ENCODE results near the gene CAPN13.
"Not testable (repeated sequence)": the region's sequence is repeated elsewhere in the genome, so short reads cannot be mapped to it uniquely, and the experiment has no call there.

The CAPN13 gene

DNA sequence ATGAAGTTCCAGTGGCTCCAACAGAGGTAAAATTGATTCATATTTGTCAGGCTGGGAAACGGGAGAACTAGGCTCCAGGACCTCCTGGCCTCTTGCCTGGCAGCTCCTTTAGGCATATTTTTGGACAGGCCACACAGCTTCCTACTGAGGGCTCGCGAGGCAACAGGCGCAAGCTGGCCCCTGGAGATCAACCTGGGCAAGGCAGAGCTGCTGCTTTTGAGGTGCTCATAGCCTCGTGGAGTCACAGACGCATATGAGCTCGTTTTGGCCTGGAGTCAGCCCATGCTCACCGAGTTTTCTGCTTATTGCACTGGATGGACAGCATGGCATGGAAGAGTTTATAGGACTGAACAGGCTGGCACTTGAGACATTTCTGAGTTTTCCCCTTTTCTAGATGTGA, 97.7 kb downstream of the CAPN13 start:
- H3K27me3 Mint-ChIP-seq: no peaks in the 10 kb centered on the region
- ATAC-seq: no peak
- H3K4me3 Mint-ChIP-seq: no peak overlapping the region
- no peaks in the 10 kb centered on the region for H3K9me3 Mint-ChIP-seq
- H3K27ac Mint-ChIP-seq: no peak overlapping the region
- peaks cover 10% of the 10 kb centered on the region for H3K4me1 Mint-ChIP-seq
- DNase-seq: no peak

DNA sequence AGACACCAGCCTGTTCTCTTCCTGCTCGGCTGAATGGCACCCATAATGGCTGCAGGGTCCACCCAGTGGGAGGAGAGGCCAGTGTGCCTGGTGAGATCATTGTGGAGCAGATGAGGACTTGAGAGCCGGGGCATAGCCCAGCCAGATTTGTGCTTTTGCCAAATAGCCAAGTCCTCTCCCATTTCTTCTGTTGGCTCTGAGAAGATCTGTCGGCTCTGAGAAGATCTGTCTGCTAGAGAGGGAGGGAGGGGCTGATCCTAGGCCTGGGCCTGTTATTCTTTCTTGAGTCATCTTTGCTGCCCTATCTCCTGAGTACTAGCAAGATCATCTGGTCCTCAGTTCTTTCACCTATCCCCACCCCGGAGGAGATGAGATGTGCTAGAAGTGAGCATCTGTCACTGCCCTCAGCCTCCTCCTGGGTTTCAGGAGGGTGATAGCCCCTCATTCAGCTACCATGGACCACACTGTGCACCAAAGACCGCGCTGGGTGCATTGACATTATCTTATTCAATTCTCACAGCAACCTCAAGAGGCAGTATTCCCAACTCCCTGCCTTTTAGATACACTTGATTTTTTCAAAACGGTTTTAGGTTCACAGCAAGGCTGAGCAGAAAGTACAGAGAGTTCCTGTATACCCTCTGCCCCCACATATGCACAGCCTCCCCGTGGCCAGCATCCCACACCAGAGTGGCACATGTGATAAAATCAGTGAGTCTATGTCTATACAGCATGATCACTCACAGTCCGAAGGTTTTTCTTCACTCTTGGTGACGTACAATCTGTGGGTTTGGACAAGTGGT, 98.6 kb downstream of the CAPN13 start:
- DNase-seq: no peak
- no peak overlapping the region for H3K27ac Mint-ChIP-seq
- peaks cover 7% of the 10 kb centered on the region for H3K4me1 Mint-ChIP-seq

DNA sequence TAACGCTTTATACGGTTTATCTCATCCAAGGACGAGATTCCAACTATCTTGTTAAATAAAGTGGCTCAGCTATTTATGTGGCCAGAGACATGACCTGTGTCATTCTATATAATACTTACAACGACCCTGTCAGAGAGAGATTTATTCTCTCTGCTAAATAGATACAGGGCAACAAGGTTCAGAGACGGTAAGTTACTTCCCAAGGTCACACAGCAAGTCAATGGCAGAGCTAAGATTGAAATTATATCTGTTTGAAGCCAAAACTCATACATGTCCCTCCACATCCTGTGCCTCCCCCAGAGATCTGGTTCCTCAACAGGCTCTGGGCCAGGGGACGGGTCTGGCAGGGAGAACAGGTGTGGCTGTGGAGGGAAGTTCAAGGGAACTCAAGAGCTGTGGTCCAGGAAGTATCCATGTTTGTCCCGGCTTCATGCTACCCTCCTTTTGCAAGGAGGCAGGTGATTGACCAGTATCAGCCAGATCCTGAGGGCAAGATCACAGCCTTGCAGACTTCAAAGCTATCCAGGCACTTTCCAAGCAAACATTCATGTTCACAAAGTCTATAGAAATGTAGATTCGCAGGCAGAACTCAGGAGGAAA, 99.8 kb downstream of the CAPN13 start:
- Mint-ChIP-seq H3K4me3 (no peak overlapping the region), H3K27ac (peak overlapping the region in 1 of 2 donors; percentile 63), H3K9me3 (peaks cover 11 to 17% of the 10 kb centered on the region in 2 donors), H3K4me1 (peaks cover 5% of the 10 kb centered on the region), H3K27me3 (no peaks in the 10 kb centered on the region)
- DNase-seq: no peak
- no peak for ATAC-seq

More for the DNA sequence above, 98.6 kb downstream of the CAPN13 start:
- Mint-ChIP-seq H3K27me3 (no peaks in the 10 kb centered on the region), H3K4me3 (no peak overlapping the region), H3K9me3 (peaks cover 0 to 4% of the 10 kb centered on the region in 2 donors)
- no peak for ATAC-seq

DNA sequence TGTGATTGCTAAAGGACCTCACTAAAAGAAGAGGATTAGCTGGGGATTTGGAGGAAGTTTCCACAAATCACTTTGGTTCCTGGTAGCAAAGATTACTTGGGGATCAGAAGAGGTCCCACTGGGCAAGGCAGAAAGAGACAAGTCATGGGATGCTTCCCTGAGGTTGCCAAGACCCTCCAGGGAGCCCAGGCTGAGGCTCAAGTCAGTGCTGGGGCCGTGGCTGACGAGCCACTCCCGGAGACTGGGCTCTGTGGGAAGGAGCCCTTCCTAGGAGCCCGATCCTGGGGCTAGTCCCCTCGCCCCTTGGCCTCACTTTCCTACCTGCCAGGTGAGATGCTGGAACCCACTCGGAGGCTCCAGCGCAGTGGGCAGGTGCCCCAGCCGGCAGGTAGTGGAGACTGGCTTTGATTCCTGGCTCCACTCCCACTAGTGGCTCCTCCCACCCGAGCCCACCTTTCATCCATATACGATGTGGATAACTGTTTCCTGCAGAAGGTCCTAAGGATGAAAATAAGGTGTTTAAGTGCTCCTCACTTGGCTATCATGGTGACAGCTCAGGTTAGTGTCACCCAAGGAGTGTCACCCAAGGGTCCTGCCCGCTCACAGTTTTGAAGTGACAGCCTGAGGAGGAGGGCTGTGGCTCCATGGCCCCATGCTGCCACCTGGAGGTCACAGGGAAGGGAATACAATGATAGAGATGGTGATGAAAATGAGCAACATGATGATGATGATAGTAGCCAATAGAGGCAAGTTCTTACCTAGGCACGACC, 100.5 kb downstream of the CAPN13 start:
- peak; percentile 85 for ATAC-seq
- H3K4me3 Mint-ChIP-seq: no peak overlapping the region

DNA sequence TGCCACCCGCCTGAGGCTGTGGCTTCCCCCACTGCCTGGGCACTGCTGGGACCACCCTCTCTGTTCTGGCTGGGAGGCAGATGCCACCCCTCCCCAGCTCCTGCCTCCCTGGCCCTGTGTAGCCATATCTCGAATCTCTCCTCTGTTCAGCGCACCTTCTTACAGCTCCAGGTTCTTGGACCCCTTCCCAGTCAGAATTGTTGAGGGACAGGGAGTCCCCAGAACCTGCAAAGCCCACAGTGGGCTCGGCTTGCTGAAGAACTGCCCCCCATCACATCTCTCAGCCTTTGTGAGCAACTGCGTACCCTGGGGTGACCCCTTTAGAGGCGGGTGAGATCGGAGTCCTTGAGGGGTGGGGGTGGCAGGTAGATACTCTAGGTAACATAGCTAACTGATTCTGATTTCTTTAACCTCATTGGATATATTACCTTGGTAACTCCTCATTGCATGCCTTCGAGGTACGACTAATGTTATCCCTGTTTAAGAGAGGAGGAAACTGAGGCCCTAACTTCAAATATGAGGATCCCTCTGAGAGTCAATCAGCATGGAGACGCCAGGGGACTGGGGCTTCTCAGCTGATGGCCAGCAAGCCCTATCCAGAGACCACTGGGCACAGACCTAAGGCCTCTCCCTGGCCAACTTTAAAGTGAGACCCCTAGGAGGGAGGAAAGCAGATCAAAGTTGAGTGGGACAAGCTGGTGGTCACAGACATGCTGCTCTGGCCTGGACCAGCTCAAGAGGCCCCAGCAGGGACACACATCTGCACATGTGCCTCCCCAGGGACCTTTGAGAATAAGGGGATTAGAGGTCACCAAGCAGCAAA, 101.3 kb downstream of the CAPN13 start:
- H3K4me3 Mint-ChIP-seq: no peak overlapping the region
- DNase-seq (no peak), ATAC-seq (no peak)
- H3K27me3 Mint-ChIP-seq: no peaks in the 10 kb centered on the region
- peaks cover 5% of the 10 kb centered on the region for H3K4me1 Mint-ChIP-seq
- H3K27ac Mint-ChIP-seq: no peak overlapping the region
- peaks cover 26 to 28% of the 10 kb centered on the region in 2 donors for H3K9me3 Mint-ChIP-seq

More for the DNA sequence above, 100.5 kb downstream of the CAPN13 start:
- Mint-ChIP-seq H3K9me3 (peaks cover 18 to 24% of the 10 kb centered on the region in 2 donors), H3K4me1 (peaks cover 5% of the 10 kb centered on the region), H3K27ac (peak overlapping the region in 1 of 2 donors; percentile 13), H3K27me3 (no peaks in the 10 kb centered on the region)
- peak; percentile 66 to 78 for DNase-seq

DNA sequence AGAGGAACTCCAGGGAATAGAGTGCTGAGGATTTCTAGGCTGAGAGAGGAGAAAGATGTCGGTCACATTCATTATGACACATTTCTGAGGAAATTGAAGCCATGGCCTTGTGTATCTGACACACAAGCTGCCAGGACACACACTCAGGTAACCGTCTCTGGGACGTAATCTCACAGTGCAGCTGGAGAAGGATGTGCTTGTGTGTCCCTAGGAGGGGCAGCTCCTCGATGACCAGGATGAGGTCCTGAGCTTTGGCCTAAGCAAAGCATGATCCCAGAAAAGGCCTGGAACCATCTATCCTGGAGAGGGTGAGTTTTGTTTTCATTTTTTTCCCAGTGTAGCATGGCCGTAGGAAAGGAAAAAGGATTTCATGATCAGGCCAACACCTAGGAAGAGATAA, 102.2 kb downstream of the CAPN13 start:
- peaks cover 5% of the 10 kb centered on the region for H3K4me1 Mint-ChIP-seq
- H3K27me3 Mint-ChIP-seq: no peaks in the 10 kb centered on the region
- DNase-seq (no peak), ATAC-seq (no peak)
- no peak overlapping the region for H3K4me3 Mint-ChIP-seq
- H3K9me3 Mint-ChIP-seq: peaks cover 28% of the 10 kb centered on the region in 2 donors
- no peak overlapping the region for H3K27ac Mint-ChIP-seq

DNA sequence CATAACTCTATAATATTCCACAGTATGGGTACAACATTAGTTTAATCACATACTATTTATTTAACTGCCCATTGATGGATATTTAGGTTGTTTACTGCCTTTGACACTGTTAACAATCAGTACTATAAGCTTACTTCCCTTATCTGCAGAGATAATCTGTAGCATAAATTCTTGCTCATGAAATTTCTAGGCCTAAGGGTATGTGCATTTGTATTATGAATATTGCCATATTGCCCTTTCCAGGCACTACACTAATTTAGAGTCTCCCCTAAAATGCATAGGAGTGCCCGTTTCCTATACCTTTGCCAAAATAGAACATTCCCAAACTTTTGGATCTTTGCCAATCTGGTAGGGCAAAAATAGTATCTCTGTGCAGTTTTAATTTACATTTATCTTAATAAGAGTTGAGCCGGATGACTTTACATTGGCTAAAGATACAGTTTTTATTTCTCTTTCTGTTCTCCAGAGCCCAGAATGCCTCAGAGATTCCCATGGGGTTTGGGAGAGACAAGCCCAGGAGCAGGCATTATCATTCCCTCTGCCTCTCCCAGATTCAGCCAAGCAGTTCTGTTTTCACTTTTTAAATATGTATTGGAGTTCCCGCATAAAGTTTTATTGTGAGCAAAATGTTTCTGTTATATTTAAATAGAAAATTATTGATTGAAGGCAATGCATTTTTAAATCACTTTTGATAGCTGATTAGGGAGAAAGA, 102.8 kb downstream of the CAPN13 start:
- peaks cover 5% of the 10 kb centered on the region for H3K4me1 Mint-ChIP-seq
- peaks cover 28% of the 10 kb centered on the region in 2 donors for H3K9me3 Mint-ChIP-seq
- H3K27ac Mint-ChIP-seq: no peak overlapping the region
- no peak for ATAC-seq
- no peak overlapping the region for H3K4me3 Mint-ChIP-seq
- H3K27me3 Mint-ChIP-seq: no peaks in the 10 kb centered on the region
- DNase-seq: no peak

DNA sequence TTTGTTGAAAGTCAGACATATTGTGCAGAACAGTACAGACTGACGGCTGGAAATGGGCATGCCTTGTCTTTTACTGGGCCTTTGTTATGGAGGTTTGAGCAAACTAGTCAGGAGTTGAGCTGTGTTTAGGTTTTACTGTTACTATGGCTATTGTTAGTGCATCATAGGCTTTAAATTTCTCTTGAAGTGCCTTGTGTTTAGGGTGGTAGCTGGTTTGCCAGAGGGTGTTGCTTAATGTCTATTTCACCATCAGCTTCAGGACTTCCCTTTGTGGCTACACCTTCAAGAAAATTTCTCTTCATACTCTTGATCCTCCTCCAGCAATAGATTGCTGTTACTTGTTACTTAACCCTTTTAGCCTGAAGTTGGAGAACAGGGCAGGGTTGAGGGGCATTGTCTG, 104.6 kb downstream of the CAPN13 start:
- H3K4me1 Mint-ChIP-seq: peaks cover 5% of the 10 kb centered on the region
- peaks cover 30 to 31% of the 10 kb centered on the region in 2 donors for H3K9me3 Mint-ChIP-seq
- H3K4me3 Mint-ChIP-seq: no peak overlapping the region
- no peaks in the 10 kb centered on the region for H3K27me3 Mint-ChIP-seq
- no peak overlapping the region for H3K27ac Mint-ChIP-seq
- ATAC-seq (no peak), DNase-seq (no peak)

DNA sequence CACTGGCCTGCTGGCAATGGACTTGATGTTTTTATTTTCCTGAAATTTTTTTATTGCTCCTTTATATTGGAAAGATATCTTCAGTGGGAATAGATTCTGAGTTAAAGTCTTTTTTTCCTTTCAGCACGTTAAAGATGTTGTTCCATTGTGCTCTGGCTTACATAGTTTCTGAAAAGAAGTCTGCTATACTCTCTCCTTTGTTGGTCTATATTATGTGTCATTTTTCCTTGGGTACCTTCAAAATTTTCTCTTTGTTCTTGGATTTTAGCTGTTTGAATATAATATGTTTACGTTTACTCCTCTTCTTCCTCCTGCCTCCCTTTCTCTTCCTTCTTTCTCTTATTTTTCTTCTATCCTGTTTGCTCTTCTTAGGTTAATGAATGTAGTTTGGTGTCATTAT, 105.5 kb downstream of the CAPN13 start:
- H3K9me3 Mint-ChIP-seq: peaks cover 33 to 35% of the 10 kb centered on the region in 2 donors
- DNase-seq: no peak

DNA sequence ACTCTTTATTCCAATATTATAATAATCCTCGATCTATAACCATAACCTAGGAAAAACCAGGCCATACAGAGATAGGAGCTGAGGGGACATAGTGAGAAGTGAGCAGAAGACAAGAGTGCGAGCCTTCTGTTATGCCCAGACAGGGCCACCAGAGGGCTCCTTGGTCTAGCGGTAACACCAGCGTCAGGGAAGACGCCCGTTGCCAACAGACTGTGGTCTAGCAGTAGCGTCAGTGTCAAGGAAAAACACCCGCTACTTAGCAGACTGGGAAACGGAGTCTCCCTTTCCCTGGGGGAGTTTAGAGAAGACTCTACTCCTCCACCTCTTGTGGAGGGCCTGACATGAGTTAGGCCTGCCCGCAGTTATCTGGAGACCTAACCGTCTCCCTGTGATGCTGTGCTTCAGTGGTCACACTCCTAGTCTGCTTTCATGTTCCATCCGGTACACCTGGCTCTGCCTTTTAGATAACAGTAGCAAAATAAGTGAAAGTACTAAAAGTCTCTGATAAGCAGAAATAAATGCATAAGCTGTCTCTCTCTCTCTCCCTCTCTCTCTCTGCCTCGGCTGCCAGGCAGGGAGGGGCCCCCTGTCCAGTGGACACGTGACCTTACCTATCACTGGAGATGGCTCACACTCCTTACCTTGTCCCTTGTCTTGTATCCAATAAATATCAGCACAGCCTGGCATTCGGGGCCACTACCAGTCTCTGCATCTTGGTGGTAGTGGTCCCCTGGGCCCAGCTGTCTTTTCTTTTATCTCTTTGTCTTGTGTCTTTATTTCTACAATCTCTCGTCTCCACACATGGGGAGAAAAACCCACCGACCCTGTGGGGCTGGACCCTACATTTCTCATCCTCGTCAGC, 109.8 kb downstream of the CAPN13 start:
- H3K4me1 Mint-ChIP-seq, ATAC-seq, H3K4me3 Mint-ChIP-seq, H3K27ac Mint-ChIP-seq, DNase-seq: not testable (repeated sequence)
- Mint-ChIP-seq H3K9me3 (peaks cover 17 to 25% of the 10 kb centered on the region in 2 donors), H3K27me3 (peaks cover 10% of the 10 kb centered on the region)

More for the DNA sequence above, 105.5 kb downstream of the CAPN13 start:
- no peak for ATAC-seq
- Mint-ChIP-seq H3K27me3 (no peaks in the 10 kb centered on the region), H3K4me3 (no peak overlapping the region), H3K4me1 (peaks cover 1% of the 10 kb centered on the region), H3K27ac (peak overlapping the region in 1 of 2 donors; percentile 0)

DNA sequence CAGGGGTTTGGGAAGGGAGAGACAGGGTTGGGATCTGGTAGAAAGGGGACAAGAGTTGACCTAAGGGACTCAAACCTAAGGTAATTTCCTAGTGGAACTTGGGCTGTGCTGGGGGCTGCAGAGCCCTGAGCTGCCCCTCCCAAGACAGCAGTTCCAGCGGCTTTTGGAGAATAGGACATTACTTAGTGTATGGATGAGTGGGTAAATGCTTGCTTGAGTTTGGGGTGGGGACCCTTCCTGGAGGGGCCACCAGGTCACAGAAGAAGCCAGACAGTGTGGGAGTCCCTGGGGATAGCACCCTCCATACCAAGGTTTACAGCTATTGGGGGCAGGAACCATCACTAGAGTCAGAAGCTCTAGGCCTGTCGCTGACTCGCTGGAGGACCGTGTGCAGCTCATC, 111.5 kb downstream of the CAPN13 start:
- Mint-ChIP-seq H3K4me3 (no peak overlapping the region), H3K4me1 (no peaks in the 10 kb centered on the region), H3K27ac (peak overlapping the region in 1 of 2 donors; percentile 70), H3K9me3 (peaks cover 5 to 7% of the 10 kb centered on the region in 2 donors), H3K27me3 (peaks cover 10% of the 10 kb centered on the region)
- ATAC-seq: no peak
- DNase-seq: no peak

DNA sequence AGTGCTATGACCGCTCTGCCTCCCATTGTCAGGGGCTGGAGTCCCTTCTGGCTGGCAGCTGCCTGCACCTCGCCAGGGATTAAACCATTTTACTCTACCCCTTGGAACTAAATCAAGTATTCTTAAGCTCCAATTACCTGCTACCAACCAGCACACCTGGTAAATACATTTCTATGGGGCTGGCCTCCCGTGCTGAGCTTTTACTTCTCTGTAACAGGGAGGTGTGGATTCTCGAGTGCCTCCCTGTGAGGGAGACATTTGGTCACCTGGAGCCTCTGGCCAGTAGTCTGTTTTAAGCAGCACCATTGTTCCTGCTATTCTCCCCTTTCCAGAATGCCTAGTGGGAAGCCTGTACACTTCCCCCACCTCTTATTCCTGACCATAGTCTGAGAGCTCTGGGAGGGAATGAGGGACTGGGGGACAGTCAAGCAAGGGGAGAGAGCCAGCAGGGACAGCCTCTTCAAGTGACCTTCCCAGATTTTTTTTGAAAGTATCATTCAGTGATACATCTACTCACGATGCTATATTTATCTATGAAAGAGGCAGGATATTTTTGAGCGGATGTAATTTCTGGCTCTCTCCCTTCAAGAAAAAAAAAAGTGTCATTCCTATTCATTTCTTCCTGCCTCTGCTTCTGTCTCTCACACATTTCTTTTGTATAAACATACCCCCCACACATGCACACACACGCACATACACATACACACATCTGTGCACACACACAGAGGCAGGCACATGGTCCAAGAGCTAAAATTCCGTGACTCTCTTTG, 112.8 kb downstream of the CAPN13 start:
- H3K4me3 Mint-ChIP-seq: no peak overlapping the region
- no peak overlapping the region for H3K27ac Mint-ChIP-seq
- no peaks in the 10 kb centered on the region for H3K4me1 Mint-ChIP-seq
- DNase-seq (no peak), ATAC-seq (no peak)
- H3K27me3 Mint-ChIP-seq: peaks cover 10% of the 10 kb centered on the region
- peaks cover 5 to 6% of the 10 kb centered on the region in 2 donors for H3K9me3 Mint-ChIP-seq

DNA sequence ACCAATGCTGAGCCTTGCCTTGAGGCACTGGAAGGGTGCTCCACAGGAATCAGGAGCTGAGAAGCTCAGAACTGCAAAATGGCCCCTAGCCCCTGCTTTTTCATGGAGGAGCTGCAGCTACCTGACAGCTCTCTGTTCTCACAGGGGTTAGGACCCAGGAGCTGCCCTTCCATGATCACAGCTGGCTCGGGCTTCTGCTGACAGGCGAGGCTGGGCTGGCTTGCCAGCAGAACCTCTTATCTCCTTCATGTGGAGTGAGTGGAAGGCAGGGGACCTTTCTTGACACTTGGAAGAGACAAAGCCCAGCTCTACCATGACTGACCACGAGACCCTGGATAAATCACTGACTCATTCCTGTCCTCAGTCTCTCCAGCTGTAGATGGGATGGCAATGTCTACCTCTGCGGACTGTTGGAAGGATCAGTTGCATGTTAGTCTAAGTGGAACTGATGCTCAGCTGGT, 113.4 kb downstream of the CAPN13 start:
- no peaks in the 10 kb centered on the region for H3K4me1 Mint-ChIP-seq
- DNase-seq: no peak
- H3K9me3 Mint-ChIP-seq: peaks cover 5 to 6% of the 10 kb centered on the region in 2 donors
- no peak overlapping the region for H3K4me3 Mint-ChIP-seq
- no peak overlapping the region for H3K27ac Mint-ChIP-seq
- ATAC-seq: peak; percentile 13
- peaks cover 10% of the 10 kb centered on the region for H3K27me3 Mint-ChIP-seq
